HG03045 (cell line): ENCODE measurements around the gene ARL10.
A peak's percentile ranks its signal among the peaks of the same experiment; 100 is the strongest.

Experiments
- ATAC-seq: cut with Tn5 transposase; IDR thresholded peaks from one replicate; pipeline ENCODE4 v1.9.1; 2021; ENCODE audit warnings: mild to moderate bottlenecking, moderate library complexity; ENCODE audit not compliant: unreplicated experiment

ARL10 gene

GRCh38 chr5:176361437-176362232 is 3.7 kb upstream of the ARL10 start, which contains the start of gene KIAA1191:
Gene KIAA1191, minus strand, starts transcription at chr5:176361764. Its CDS starts 2,256 bp downstream, at chr5:176359508.
- ATAC-seq: peak; percentile 86

- no peak for ATAC-seq
Observed at GRCh38 chr5:176362233-176362490, 3.1 kb upstream of the ARL10 start.

DNA sequence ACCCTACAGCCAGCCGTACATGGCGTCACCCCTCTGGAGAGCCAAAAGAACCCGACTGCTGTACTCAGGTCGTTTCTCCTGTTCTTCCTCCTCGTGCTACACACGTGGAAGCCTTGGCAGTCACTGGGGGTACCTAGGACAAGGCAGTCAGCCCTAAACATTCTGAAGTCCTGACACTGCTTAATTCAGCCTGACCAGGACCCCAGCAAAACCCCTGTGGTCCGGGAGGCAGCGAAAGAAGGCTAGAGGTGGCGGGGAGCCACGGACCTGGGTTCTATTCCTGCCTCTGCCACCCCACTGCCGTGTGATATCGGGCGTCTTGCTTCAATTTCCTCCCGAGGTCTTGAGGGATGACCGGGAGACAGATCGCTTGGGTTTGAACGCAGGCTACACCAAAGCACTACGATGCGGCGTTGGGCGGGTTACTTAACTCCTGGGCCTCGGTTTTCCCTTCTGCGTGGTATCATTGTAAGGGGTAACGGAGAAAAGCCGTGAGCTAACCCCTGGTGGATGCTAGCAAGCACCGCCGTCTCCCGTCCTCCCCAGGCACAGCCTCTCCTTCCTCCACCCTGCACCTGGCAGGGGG is 429 bp upstream of the ARL10 start:
- ATAC-seq: no peak

- ATAC-seq: no peak
Observed at GRCh38 chr5:176366232-176366894, 1.1 kb downstream of the ARL10 start.

GRCh38 chr5:176368726-176369125 is 3.4 kb downstream of the ARL10 start:
- no peak for ATAC-seq

GRCh38 chr5:176369934-176370711 is 4.8 kb downstream of the ARL10 start:
- no peak for ATAC-seq

GRCh38 chr5:176371621-176372539 is 6.6 kb downstream of the ARL10 start:
- ATAC-seq: no peak

DNA sequence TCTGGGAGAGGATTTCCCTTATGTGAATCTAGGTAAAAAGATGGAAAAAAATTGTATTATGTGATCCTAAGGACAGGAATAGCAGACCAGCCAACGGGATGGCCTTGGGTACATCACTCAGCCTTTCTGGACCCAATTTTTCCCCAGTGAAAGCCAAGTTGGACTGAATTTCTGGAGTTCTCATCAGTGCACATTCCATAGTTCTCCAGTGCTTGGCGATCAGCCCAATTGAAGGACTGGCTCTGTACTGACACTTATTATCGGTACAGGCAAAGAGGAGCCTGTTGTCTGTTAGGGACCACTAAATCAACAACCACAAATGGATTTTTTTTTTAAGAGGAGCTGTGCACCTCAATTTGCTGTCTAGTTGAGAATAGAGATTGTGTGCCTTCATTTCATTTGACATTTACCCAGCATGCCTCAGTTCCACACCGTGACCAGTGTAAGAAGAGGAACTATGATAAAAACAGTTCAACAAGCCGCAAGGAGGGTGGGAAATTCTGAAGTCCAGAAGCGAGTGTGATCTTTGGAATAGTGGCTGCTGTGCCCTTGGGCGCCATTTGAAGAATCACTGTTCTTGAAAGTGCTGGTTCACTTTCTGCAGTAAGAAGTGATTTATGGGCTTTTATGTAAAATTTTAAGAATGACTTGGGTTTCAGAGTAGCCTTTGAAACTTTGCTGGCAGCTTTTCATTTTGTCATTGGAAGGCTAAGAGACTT is 8.0 kb downstream of the ARL10 start:
- ATAC-seq: no peak

DNA sequence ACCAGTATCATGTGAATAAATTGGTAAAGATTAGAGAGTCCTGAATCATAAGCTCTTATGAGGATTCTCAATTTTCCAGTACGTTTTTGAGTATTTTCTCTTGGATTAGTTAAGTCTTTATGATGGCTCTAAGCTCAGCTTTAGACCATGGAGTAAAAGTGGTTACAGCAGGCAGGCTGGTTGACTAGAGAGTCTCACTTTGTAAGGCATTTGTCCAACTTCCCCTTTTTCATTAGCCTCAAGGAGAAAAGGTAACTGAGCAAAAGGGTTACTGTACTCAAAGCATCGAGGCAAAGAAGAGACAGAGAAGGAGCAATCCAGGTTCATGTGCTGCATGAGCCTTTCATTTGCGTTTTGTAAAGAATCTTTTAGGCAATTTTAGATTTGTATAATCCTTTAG is 14.6 kb downstream of the ARL10 start:
- ATAC-seq: no peak

DNA sequence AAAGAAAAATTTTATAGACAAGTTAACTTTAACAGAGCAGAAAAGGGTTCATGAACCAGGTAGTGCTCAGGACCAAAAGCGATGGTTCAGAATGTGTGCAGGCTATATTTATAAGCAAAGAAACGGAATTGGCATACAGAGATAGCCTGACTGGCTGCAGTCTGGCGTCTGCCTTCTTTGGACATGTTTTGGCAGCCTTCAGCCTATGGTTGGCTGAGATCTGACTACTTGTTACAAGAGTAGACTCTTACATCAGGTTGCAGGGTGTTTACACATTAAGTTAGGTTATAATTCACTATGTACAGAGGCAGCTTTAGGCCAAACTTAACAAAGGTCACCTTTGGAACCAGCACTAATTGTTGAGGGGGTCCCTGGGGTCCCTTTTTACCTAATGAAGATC is 16.1 kb downstream of the ARL10 start:
- ATAC-seq: no peak

DNA sequence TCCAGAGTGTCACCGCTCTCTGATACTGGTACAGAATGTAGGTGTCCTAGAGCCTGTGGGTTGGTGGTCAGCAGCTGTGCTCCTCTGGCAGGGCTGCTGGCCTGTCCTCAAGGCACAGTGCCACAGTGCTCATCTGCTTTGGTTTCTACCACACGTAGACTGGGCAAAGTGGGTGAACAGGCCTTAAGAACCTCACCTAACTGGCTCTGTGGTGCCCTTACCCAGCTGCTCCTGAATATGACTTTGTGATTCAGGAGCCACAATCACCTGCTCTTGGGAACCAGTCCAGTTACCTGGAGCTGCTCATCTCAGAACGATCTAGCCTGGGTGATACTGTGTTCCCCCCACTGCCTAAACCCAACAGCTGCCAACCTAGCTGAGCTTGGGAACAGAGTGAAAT is 16.7 kb downstream of the ARL10 start:
- ATAC-seq: no peak

GRCh38 chr5:176382721-176383120 is 17.4 kb downstream of the ARL10 start:
- ATAC-seq: no peak

DNA sequence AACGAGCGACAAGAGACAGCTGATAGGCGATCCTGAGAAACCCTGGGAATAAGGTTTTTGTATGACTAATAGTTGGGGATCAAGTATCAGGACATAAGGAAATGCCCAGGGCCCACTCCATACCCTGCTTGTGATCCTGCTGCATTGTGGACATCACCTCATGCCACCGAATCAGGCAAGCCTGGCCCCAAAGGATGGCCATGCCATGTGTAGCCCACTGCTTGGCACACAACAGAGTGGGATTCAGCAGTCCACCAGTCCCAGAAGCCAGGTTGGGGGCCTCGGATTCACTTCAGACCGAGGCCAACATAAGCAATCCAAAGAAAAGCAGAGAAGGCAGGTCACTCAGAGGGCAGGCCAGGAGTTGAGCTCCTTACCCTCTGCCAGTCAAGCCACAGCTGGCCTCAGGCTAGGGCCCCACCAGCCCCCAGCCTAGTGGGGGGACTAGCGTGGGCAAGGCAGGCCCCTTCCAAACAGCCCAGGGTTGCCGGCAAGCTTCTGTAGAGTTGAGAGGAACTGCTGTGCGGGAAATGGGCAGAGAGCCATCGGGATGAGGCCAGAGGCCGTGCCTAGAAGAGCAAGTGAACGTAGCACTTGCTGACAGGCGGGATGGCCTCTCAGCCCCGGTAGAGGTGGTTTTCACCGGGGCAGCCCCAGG is 18.1 kb downstream of the ARL10 start:
- no peak for ATAC-seq

DNA sequence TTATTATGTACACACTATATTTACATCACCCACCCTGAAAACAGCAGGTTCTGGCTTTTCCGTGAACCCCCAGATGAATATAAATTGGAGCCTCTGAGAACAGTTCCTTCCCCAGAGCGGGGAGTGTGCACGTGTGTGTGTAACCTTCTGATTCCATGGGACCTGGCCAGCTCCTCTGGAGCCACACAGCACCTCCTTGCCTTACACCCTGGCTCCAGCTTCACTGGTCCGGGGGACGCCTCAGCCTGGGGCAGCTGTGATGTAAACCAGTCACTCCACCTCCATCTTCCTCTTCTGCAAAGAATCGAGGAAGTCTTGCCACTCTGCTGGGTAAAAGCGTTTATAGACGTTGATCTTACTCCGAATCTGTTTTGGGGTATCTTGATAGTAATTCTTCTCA is 18.7 kb downstream of the ARL10 start:
- no peak for ATAC-seq

DNA sequence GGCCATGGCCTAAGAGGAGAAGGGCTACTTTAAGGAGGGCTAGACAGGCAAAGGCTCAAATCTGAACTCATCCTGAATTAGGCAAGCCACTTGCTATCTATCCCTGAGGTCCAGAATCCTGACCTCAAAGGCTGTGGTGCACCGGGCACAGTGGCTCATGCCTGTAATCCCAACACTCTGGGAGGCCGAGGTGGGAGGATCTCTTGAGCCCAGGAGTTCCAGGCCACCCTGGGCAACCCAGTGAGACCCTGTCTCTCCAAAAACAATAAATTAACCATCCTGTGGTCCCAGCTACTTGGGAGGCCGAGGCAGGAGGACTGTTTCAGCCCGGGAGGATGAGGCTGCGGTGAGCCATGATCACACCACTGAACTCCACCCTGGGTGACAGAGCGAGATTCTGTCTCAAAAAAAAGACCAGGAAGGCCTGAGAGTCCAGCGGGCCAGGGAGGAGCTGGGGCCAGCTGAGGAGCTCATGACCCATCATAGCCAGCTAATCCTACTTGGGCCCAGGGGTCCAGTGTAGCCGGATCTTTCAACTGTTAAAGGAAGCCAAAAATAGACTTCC is 19.2 kb downstream of the ARL10 start:
- no peak for ATAC-seq

- ATAC-seq: no peak
Observed at GRCh38 chr5:176384991-176385390, 19.7 kb downstream of the ARL10 start.

DNA sequence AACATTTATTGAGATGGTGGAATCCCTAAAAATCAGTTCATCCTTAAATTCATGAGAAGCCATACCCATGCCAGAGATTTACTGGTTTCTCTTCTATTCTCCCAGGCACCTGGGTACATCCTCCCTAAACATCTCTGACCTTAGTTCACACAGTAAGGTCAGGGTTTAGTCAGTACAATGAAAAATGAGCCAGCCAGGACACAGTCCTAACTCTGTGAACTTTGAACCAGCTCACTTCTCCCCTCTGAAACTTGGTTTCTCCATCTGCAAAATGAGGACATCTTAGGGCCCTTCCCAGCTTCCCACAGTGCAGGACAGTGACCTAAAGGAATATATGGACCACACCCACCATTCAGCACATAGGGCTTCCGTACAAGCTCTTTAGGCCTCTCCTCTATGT is 21.2 kb downstream of the ARL10 start:
- no peak for ATAC-seq

DNA sequence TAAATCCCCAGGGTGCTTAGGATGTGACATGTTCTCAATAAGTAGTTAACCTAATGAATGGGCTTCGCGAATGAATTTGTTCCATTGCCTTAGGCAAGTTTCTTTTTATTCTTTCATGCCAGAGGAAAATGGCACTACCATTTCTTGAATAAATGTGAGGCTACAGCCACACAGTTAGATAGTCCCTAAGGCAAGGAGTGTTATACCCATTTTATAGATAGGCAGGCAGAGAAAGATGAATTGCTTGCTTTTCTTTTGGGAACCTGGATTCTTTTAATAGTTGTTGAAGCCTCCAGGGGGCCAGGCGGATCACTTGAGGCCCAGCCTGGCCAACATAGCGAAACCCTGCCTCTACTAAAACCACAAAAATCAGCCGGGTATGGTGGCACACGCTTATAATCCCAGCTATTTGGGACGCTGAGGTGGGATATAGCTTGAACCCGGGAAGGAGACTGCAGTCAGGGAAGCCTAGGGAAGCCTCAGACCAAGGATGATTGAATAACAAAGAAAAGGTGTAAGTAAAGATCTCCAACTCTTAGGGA is 22.2 kb downstream of the ARL10 start:
- ATAC-seq: no peak

DNA sequence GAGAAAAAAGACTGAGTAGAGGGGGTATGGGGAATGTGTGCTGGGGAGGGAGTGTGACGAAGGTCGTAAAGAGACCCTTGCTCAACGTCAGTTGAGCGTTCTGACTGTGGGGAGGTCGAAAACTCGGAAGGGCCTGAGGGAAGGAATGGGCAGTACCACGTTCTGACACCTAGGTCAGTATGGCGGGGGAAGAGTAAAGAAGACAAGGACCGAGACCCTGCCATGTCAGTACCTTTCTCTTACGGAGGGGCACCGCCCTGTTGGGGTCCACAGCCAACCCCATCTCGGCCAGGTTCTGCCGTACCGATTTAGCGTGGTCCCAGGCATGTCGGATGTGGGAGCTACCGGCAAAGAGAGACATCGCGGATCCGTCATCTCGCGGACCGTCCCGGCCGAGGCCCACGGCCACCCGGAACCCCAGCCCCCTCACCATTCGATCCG is 22.7 kb downstream of the ARL10 start:
- ATAC-seq: no peak
